HEK293T (cell line): Measurements from ENCODE around the gene PPFIA2.

Experiments
- ELF4 ChIP-seq: fragments of 450-650 bp; IDR thresholded peaks from 2 replicates; pipeline ENCODE4 v1.6.1; 2017; ENCODE audit warnings: antibody characterized with exemption
- FOXM1 ChIP-seq: fragments of 450-650 bp; IDR thresholded peaks from 2 replicates; pipeline ENCODE4 v1.6.1; 2017; ENCODE audit warnings: mild to moderate bottlenecking, borderline replicate concordance
- LEF1 ChIP-seq: fragments of 450-650 bp; IDR thresholded peaks from 2 replicates; pipeline ENCODE4 v1.6.1; 2017; ENCODE audit warnings: mild to moderate bottlenecking, borderline replicate concordance
- SP1 ChIP-seq: fragments of 450-650 bp; IDR thresholded peaks from 2 replicates; pipeline ENCODE4 v1.6.1; 2017

- TF ChIP-seq SP1 (no peak), LEF1 (no peak), ELF4 (no peak), FOXM1 (no peak)
Measured at GRCh38 chr12:81617915-81618314, 141.2 kb downstream of the PPFIA2 start.
